ENCODE results near the gene RPL28. TPM values are rescaled to one million over a fixed set of nuclear protein-coding genes. Genes with fewer than 3 reads are reported as not detected.
"Not testable (repeated sequence)": the region's sequence is repeated elsewhere in the genome, so short reads cannot be mapped to it uniquely, and the experiment has no call there.

Gene RPL28
- total RNA-seq, 1 experiment from 2014 or later, result 836 TPM

DNA sequence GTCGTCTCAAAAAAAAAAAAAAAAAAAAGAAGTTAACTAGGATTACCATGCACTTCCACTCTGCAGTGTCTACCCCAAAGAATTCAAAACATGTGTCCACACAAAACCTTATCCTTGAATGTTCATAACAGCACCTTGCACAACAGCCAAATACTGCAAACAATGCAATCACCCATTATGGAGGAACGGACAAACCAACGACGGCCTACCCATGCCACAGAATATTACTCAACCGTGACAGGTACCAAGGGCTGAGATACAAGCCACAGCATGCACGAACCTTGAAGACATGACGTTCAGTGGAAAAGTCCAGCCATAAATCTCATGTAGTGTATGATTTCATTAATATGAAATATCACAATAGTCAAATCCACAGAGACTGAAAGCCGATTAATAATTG is 60.3 kb downstream of the RPL28 start:
- Histone ChIP-seq H3K36me3 (ENCODE audit: low read depth, low read length) (no peaks in the 10 kb centered on the region), H3K27ac (ENCODE audit: low read length) (no peak overlapping the region), H3K9me3 (ENCODE audit: low read length) (no peaks in the 10 kb centered on the region), H3K4me2 (ENCODE audit: low read length) (no peak overlapping the region), H4K20me1 (ENCODE audit: low read length) (no peaks in the 10 kb centered on the region), H3K79me2 (ENCODE audit: low read length) (no peaks in the 10 kb centered on the region), H3K9me2 (replicated peaks; ENCODE audit: low read length) (no peaks in the 10 kb centered on the region), H3K4me1 (ENCODE audit: insufficient read depth, low read length) (no peaks in the 10 kb centered on the region), H3K9ac (ENCODE audit: low read length) (no peak overlapping the region), H3K27me3 (ENCODE audit: low read length) (peaks cover 54% of the 10 kb centered on the region), H3F3A (ENCODE audit: low read length, unreplicated experiment) (no peaks in the 10 kb centered on the region), H2AFZ (ENCODE audit: low read length) (no peak overlapping the region), H3K4me3 (ENCODE audit: low read length) (no peak overlapping the region)
- no peak for DNase-seq
- TF ChIP-seq EZH2 (IDR thresholded peaks at IDR 0.05; ENCODE audit: low read length, unreplicated experiment), result no peak
- TF ChIP-seq EZH2phosphoT487 (IDR thresholded peaks at IDR 0.05; ENCODE audit: borderline replicate concordance, low read length), result no peak
- TF ChIP-seq, protein P1, sequence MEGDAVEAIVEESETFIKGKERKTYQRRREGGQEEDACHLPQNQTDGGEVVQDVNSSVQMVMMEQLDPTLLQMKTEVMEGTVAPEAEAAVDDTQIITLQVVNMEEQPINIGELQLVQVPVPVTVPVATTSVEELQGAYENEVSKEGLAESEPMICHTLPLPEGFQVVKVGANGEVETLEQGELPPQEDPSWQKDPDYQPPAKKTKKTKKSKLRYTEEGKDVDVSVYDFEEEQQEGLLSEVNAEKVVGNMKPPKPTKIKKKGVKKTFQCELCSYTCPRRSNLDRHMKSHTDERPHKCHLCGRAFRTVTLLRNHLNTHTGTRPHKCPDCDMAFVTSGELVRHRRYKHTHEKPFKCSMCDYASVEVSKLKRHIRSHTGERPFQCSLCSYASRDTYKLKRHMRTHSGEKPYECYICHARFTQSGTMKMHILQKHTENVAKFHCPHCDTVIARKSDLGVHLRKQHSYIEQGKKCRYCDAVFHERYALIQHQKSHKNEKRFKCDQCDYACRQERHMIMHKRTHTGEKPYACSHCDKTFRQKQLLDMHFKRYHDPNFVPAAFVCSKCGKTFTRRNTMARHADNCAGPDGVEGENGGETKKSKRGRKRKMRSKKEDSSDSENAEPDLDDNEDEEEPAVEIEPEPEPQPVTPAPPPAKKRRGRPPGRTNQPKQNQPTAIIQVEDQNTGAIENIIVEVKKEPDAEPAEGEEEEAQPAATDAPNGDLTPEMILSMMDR (conservative IDR thresholded peaks at IDR 0.05; ENCODE audit: low read depth, low read length), result no peak
- no TSS peak for BruUV-seq (replicated peaks)
- POLR2A ChIA-PET (ENCODE audit: unreplicated experiment), result no interaction called here
- intact Hi-C loops (cut with micrococcal nuclease), result no loop called here
- CTCF ChIA-PET, result no interaction called here
- ATAC-seq, result no peak

DNA sequence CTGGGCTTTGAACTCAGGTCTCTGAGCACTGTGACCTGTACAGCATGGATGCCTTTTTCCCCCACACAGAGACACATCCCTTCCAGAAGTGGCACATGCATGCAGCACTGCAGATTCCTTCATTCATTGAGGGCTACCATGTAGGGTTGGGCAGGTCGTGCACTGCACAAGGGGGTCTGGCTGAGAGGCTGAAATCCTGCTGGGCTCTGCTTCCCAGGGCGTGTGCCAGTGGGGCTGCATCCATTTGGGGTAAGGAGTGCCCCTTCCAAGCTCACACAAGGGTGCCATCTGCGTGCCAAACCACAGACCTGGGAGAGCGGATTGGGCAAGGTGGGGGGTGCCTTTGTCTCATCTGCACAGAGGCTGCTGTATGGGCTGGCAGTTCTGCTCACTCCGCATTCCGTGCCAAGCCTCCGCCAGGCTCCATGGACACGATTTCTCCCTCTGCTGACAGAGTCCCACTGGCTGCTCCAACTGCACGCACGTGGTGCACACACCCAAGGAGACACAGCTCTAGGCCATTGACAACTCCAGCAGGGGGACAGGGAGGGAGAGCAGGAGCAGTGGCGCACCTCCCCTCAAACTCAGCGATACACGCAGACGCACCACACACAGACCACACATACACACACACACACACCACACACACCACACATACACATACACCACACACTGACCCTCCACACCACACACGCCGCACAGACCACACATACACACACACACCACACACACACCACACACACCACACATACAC is 61.9 kb downstream of the RPL28 start:
- POLR2A ChIA-PET (ENCODE audit: unreplicated experiment), result no interaction called here
- BruUV-seq (replicated peaks), result no TSS peak
- H3K27me3 ChIP-seq (ENCODE audit: low read length), result peaks cover 52% of the 10 kb centered on the region

DNA sequence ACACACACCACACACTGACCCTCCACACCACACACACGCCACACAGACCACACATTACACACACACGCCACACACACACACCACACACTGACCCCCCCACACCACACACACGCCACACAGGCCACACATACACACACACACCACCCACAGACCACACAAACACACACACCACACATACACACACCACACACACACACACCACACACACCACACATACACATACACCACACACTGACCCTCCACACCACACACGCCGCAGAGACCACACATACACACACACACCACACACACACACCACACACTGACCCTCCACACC is 62.4 kb downstream of the RPL28 start:
- H4K20me1 ChIP-seq (ENCODE audit: low read length); BruUV-seq (replicated peaks); intact Hi-C loops (cut with micrococcal nuclease); H3K9me3 ChIP-seq (ENCODE audit: low read length); H3K4me1 ChIP-seq (ENCODE audit: insufficient read depth, low read length); H3K4me2 ChIP-seq (ENCODE audit: low read length); H3K36me3 ChIP-seq (ENCODE audit: low read depth, low read length); H3K79me2 ChIP-seq (ENCODE audit: low read length); H3K9ac ChIP-seq (ENCODE audit: low read length); ATAC-seq; H3K4me3 ChIP-seq (ENCODE audit: low read length); H3K9me2 ChIP-seq (replicated peaks; ENCODE audit: low read length); H3K27ac ChIP-seq (ENCODE audit: low read length); CTCF ChIA-PET; H2AFZ ChIP-seq (ENCODE audit: low read length); DNase-seq; H3F3A ChIP-seq (ENCODE audit: low read length, unreplicated experiment); POLR2A ChIA-PET (ENCODE audit: unreplicated experiment): not testable (repeated sequence)
- peaks cover 47% of the 10 kb centered on the region for H3K27me3 ChIP-seq (ENCODE audit: low read length)

More for the DNA sequence above, 61.9 kb downstream of the RPL28 start:
- Histone ChIP-seq H3K9me3 (ENCODE audit: low read length) (no peaks in the 10 kb centered on the region), H3K9ac (ENCODE audit: low read length) (no peak overlapping the region), H4K20me1 (ENCODE audit: low read length) (no peaks in the 10 kb centered on the region), H2AFZ (ENCODE audit: low read length) (no peak overlapping the region), H3K36me3 (ENCODE audit: low read depth, low read length) (no peaks in the 10 kb centered on the region), H3F3A (ENCODE audit: low read length, unreplicated experiment) (no peaks in the 10 kb centered on the region), H3K27ac (ENCODE audit: low read length) (no peak overlapping the region), H3K4me1 (ENCODE audit: insufficient read depth, low read length) (no peaks in the 10 kb centered on the region), H3K9me2 (replicated peaks; ENCODE audit: low read length) (no peaks in the 10 kb centered on the region), H3K79me2 (ENCODE audit: low read length) (no peaks in the 10 kb centered on the region), H3K4me3 (ENCODE audit: low read length) (no peak overlapping the region), H3K4me2 (ENCODE audit: low read length) (no peak overlapping the region)
- intact Hi-C loops (cut with micrococcal nuclease), result no loop called here
- peak; percentile 59 for ATAC-seq
- peak; percentile 57 for DNase-seq
- CTCF ChIA-PET, result no interaction called here
- TF ChIP-seq, protein P1 (conservative IDR thresholded peaks at IDR 0.05; ENCODE audit: low read depth, low read length), result no peak
- TF ChIP-seq EZH2phosphoT487 (IDR thresholded peaks at IDR 0.05; ENCODE audit: borderline replicate concordance, low read length) (no peak), EZH2 (IDR thresholded peaks at IDR 0.05; ENCODE audit: low read length, unreplicated experiment) (no peak)
